Endothelial cell of umbilical vein (primary cell): ENCODE data around the gene UTF1.

Experiments
- CTCF ChIP-seq, 2 donors: IDR thresholded peaks; 1 replicate in 1 of 2; 2 replicates in 1 of 2; pipeline ENCODE4 v1.5.1; 2011; ENCODE audit warnings: low read length in 2 of 2, mild to moderate bottlenecking in 2 of 2, moderate library complexity in 2 of 2, control low read depth in 1 of 2, inconsistent platforms in 1 of 2, low read depth in 1 of 2; ENCODE audit not compliant: insufficient read depth in 1 of 2; ENCODE audit errors: extremely low read depth in 1 of 2
- EZH2 ChIP-seq: IDR thresholded peaks from 2 replicates; pipeline ENCODE4 v1.6.1; 2012; ENCODE audit warnings: borderline replicate concordance, low read depth, mild to moderate bottlenecking, moderate library complexity, low read length, inconsistent platforms; ENCODE audit not compliant: severe bottlenecking
- FOS ChIP-seq: IDR thresholded peaks from 2 replicates; pipeline ENCODE4 v1.6.1; 2011; ENCODE audit warnings: mild to moderate bottlenecking, low read length, moderate library complexity, borderline replicate concordance; ENCODE audit not compliant: insufficient read depth
- MAX ChIP-seq: IDR thresholded peaks from 2 replicates; pipeline ENCODE4 v1.6.1; 2011; ENCODE audit not compliant: insufficient read depth, insufficient read length
- POLR2A ChIP-seq: IDR thresholded peaks from 2 replicates; pipeline ENCODE4 v1.6.1; 2012; ENCODE audit warnings: low read depth, mild to moderate bottlenecking, control low read depth, low read length
- POLR2AphosphoS5 ChIP-seq: IDR thresholded peaks from 2 replicates; pipeline ENCODE4 v1.6.1; 2012; ENCODE audit warnings: low read depth, mild to moderate bottlenecking, control low read depth, low read length, moderate library complexity; ENCODE audit not compliant: insufficient read depth

- TF ChIP-seq CTCF (IDR thresholded peaks at IDR 0.05; ENCODE audit: extremely low read depth in 1 of 2, insufficient read depth in 1 of 2, low read depth in 1 of 2, low read length in 2 of 2): no peak
- no peak for TF ChIP-seq POLR2A
- TF ChIP-seq EZH2: no peak
- no peak for TF ChIP-seq POLR2AphosphoS5
- TF ChIP-seq FOS: no peak
- TF ChIP-seq MAX: no peak
Observed at GRCh38 chr10:133242611-133243356, 12.8 kb downstream of the UTF1 start.
